Right lobe of liver (tissue), 6 donors: ENCODE data around the gene DDIT4. TPM values are rescaled to one million over a fixed set of nuclear protein-coding genes. Genes with fewer than 3 reads are reported as not detected.

Experiments
- ATAC-seq, 4 donors: fragments of 200-7000 bp; cut with Tn5 transposase; one replicate each; pipeline ENCODE4 v1.9.1; 2020; ENCODE audit warnings: mild to moderate bottlenecking in 4 of 4, moderate library complexity in 4 of 4
- DNase-seq, 3 donors: peaks; one replicate each; pipeline ENCODE4 v3.0.0-alpha.2; 2020
- H3K27ac ChIP-seq, 3 donors: fragments of 200-600 bp; one replicate each; pipeline ENCODE4 v1.8.0; 2022
- H3K27me3 ChIP-seq, 2 donors: fragments of 200-600 bp; one replicate each; pipeline ENCODE4 v1.8.0; 2022
- H3K36me3 ChIP-seq, 4 donors: fragments of 200-600 bp; sonication (generic) in 1 of 4; one replicate each; pipeline versions ENCODE4 v1.5.1 to v1.8.0; 2017 to 2022; ENCODE audit warnings: control low read depth in 1 of 4
- H3K4me1 ChIP-seq, 4 donors: fragments of 200-600 bp; sonication (generic) in 1 of 4; one replicate each; pipeline versions ENCODE4 v1.5.1 to v1.8.0; 2017 to 2022; ENCODE audit warnings: control low read depth in 1 of 4
- H3K4me3 ChIP-seq, 3 donors: fragments of 200-600 bp; one replicate each; pipeline ENCODE4 v1.8.0; 2022
- H3K9me3 ChIP-seq, 4 donors: fragments of 200-600 bp; sonication (generic) in 1 of 4; one replicate each; pipeline versions ENCODE4 v1.5.1 to v1.8.0; 2017 to 2022; ENCODE audit warnings: control low read depth in 1 of 4
- CTCF ChIP-seq, 4 donors: fragments of 200-600 bp in 3 of 4; fragments of 450-650 bp in 1 of 4; IDR thresholded peaks; one replicate each; pipeline versions ENCODE4 v1.5.1 to v1.8.0; 2016 to 2022; ENCODE audit warnings: antibody characterized with exemption in 4 of 4, mild to moderate bottlenecking in 2 of 4
- POLR2A ChIP-seq: fragments of 450-650 bp; IDR thresholded peaks from one replicate; pipeline ENCODE4 v1.6.1; 2017; ENCODE audit warnings: antibody characterized with exemption, mild to moderate bottlenecking
- WGBS: methylation state at CpG from one replicate; pipeline ENCODE4 v1.1.6; 2018; ENCODE audit warnings: low coverage, low lambda C conversion rate; ENCODE audit not compliant: insufficient coverage; ENCODE audit errors: missing lambda C conversion rate; 5-methylcytosine and 5-hydroxymethylcytosine counted together
- intact Hi-C, 2 donors: fragments of 100-400 bp; cut with DNase I; formaldehyde crosslinking; loops; one replicate each; pipeline versions ENCODE4 v1.11.2 to v1.14.1; 2022
- total RNA-seq, 6 experiments: library from RNA; depleted of rRNA in 2 of 6; stranded (reverse); fragments of >200 nt in 2 of 6; fragmentation: NEBNext Ultra II Directional in 3 of 6; extraction: Animal tissue kit (Norgen Biotek cat#: 25700) in 3 of 6; gene quantifications; one replicate each; pipeline versions ENCODE4 v1.1.0 to v1.2.4, GENCODE V29; 2016 to 2023
- donor health status: DM: no; HTN: yes; CAD: no.
- donor health status: DM: no; HTN: no; CAD: no.
- donor health status: DM: no; HTN: no; CAD: no.
- donor health status: DM: no; HTN: yes; CAD: no.
- donor health status: DM: no; HTN: yes; CAD: no.

The DDIT4 gene
- total RNA-seq, 6 experiments from 2014 or later, result 51.7 to 180 (median 143) TPM

- Histone ChIP-seq H3K27ac (peak overlapping the region in 1 of 3 donors; percentile 97), H3K4me1 (peaks cover 0 to 63% (median 25%) of the 10 kb centered on the region in 4 donors)
- ATAC-seq, result no peak
Observed at GRCh38 chr10:72252972-72253371, 20.8 kb upstream of the DDIT4 start.

GRCh38 chr10:72253578-72253977 is 20.1 kb upstream of the DDIT4 start:
- no peak for ATAC-seq
- peak overlapping the region in 2 of 3 donors; percentile 89 to 97 for H3K27ac ChIP-seq
- no peaks in the 10 kb centered on the region for H3K36me3 ChIP-seq
- peaks cover 0 to 57% (median 22%) of the 10 kb centered on the region in 4 donors for H3K4me1 ChIP-seq
- no peak for DNase-seq
- H3K27me3 ChIP-seq, result no peaks in the 10 kb centered on the region
- TF ChIP-seq POLR2A (no peak), CTCF (IDR thresholded peaks at IDR 0.05) (no peak)
- H3K9me3 ChIP-seq, result no peaks in the 10 kb centered on the region
- no peak overlapping the region for H3K4me3 ChIP-seq
- intact Hi-C loops, result no loop called here
- WGBS, result 46% methylated on average over 3 of the region's 7 CpGs

More at GRCh38 chr10:72252972-72253371, 20.8 kb upstream of the DDIT4 start:
- WGBS, result 85% methylated on average over 3 of the region's 3 CpGs
- H3K27me3 ChIP-seq, result no peaks in the 10 kb centered on the region
- intact Hi-C loops, result no loop called here
- TF ChIP-seq POLR2A, result no peak
- TF ChIP-seq CTCF (IDR thresholded peaks at IDR 0.05), result no peak
- no peak for DNase-seq
- H3K4me3 ChIP-seq, result no peak overlapping the region
- H3K9me3 ChIP-seq, result no peaks in the 10 kb centered on the region
- no peaks in the 10 kb centered on the region for H3K36me3 ChIP-seq

- Histone ChIP-seq H3K27me3 (no peaks in the 10 kb centered on the region), H3K4me1 (peaks cover 0 to 55% (median 15%) of the 10 kb centered on the region in 4 donors), H3K27ac (peak overlapping the region; percentile 70 to 97 (median 89)), H3K36me3 (no peaks in the 10 kb centered on the region), H3K4me3 (no peak overlapping the region), H3K9me3 (no peaks in the 10 kb centered on the region)
- TF ChIP-seq CTCF (IDR thresholded peaks at IDR 0.05), result no peak
- peak; percentile 64 for TF ChIP-seq POLR2A
- intact Hi-C loops, result no loop called here
- ATAC-seq (peak; percentile 80 to 94 (median 90)), DNase-seq (peak; percentile 73 to 97 (median 93))
- 12% methylated on average over 12 of the region's 15 CpGs for WGBS
Observed at GRCh38 chr10:72254813-72255568, 18.7 kb upstream of the DDIT4 start.

GRCh38 chr10:72255977-72256729 is 17.6 kb upstream of the DDIT4 start:
- Histone ChIP-seq H3K4me1 (peaks cover 0 to 54% (median 18%) of the 10 kb centered on the region in 4 donors), H3K27ac (peak overlapping the region in 2 of 3 donors; percentile 89 to 97), H3K9me3 (no peaks in the 10 kb centered on the region)

More at GRCh38 chr10:72255977-72256729, 17.6 kb upstream of the DDIT4 start:
- TF ChIP-seq POLR2A, result no peak
- TF ChIP-seq CTCF (IDR thresholded peaks at IDR 0.05), result no peak
- intact Hi-C loops, result no loop called here
- DNase-seq (no peak), ATAC-seq (no peak)
- H3K4me3 ChIP-seq, result no peak overlapping the region
- H3K27me3 ChIP-seq, result no peaks in the 10 kb centered on the region
- no peaks in the 10 kb centered on the region for H3K36me3 ChIP-seq
- WGBS, result 90% methylated on average over 2 of the region's 6 CpGs
